GM19372 (cell line): ENCODE measurements around the gene GRWD1.

Experiments used
- ATAC-seq: cut with Tn5 transposase; IDR thresholded peaks from one replicate; pipeline ENCODE4 v1.9.1; 2021; ENCODE audit warnings: mild to moderate bottlenecking, low read depth, moderate library complexity; ENCODE audit not compliant: unreplicated experiment

Gene GRWD1

GRCh38 chr19:48455171-48455907 lies 9.6 kb downstream of the GRWD1 start, which contains the start of gene KCNJ14:
Gene KCNJ14 (plus strand): TSS chr19:48455574. CDS start chr19:48461725, 6,151 bp downstream.
- no peak for ATAC-seq

DNA sequence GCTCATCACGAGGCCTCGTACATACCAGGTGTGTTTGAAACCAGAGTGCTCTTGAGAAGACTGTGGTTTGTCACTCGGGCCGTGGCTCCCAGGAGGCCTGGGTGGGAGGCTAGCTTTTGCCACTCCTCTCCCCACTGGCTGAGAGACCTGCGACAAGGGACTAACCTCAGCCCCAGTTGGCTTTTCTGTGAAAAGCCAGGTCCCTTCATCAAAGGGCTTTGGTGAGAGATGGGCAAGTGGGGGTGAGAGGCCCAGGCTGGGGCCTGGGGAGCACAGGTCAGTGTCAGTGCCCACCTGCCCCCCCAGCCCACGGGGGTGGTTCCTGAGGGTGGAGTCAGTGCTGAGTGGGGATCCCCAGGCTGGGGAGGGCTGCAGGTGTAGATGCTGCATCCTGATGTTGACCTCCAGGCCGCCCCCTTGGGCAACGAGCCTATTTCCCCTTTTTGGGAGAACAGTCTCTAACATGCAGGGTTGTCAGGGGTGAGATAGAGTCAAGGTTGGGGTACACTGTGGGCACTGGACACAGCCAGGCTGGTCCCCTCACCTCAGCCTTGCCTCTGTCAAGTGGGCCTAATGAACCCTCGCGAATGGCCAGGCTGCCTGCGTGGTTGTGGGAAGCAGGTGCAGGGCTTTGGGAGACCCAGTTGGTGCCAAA lies 10.3 kb downstream of the GRWD1 start:
- ATAC-seq = no peak

- ATAC-seq = no peak
Measured at GRCh38 chr19:48456864-48457263, 11.1 kb downstream of the GRWD1 start.

- ATAC-seq = no peak
Measured at GRCh38 chr19:48458016-48458415, 12.2 kb downstream of the GRWD1 start.

DNA sequence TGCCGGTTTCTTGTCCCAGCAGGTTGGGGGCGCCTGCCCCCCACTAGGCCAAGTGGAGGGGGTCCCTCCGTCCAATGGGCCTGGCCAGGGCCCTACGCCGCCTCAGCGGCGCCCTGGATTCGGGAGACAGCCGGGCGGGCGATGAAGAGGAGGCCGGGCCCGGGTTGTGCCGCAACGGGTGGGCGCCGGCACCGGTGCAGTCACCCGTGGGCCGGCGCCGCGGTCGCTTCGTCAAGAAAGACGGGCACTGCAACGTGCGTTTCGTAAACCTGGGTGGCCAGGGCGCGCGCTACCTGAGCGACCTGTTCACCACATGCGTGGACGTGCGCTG lies 15.8 kb downstream of the GRWD1 start:
- no peak for ATAC-seq

DNA sequence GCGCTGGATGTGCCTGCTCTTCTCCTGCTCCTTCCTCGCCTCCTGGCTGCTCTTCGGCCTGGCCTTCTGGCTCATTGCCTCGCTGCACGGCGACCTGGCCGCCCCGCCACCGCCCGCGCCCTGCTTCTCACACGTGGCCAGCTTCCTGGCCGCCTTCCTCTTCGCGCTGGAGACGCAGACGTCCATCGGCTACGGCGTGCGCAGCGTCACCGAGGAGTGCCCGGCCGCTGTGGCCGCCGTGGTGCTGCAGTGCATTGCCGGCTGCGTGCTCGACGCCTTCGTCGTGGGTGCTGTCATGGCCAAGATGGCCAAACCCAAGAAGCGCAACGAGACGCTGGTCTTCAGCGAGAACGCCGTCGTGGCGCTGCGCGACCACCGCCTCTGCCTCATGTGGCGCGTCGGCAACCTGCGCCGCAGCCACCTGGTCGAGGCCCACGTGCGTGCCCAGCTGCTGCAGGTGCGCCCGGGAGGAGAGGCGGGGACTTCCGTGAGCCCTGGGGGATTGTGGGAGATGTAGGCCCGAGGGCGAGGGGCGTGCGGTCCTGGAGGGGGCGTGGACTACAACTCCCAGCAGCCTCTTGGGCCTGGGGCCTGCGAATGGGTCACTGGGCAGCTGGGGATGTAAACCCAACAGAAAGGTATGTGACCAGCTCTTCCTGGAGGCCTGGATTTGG lies 16.3 kb downstream of the GRWD1 start:
- ATAC-seq = no peak

DNA sequence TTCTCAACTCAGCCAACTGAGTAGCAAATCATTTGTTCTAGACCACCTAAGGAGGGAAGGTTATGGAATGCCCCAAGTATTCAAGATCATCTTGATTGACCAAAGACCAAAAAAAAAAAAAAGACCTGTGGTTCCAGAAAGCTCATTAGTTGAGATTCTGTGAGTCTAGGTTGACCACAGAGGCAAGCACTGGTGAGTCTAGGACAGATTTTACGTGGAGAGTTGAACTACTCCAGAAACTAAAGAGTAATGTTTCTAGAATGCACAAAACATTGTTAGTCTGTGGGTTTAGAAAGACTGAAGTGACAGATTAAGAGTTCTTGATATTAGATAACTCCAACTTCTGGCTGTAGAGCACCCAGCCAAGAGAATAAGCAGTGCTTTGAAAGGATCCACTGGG lies 19.4 kb downstream of the GRWD1 start:
- ATAC-seq = no peak

- ATAC-seq = no peak
Measured at GRCh38 chr19:48466561-48467325, 21.0 kb downstream of the GRWD1 start.

- peak; percentile 91 for ATAC-seq
Measured at GRCh38 chr19:48468772-48469288, 23.0 kb downstream of the GRWD1 start.

DNA sequence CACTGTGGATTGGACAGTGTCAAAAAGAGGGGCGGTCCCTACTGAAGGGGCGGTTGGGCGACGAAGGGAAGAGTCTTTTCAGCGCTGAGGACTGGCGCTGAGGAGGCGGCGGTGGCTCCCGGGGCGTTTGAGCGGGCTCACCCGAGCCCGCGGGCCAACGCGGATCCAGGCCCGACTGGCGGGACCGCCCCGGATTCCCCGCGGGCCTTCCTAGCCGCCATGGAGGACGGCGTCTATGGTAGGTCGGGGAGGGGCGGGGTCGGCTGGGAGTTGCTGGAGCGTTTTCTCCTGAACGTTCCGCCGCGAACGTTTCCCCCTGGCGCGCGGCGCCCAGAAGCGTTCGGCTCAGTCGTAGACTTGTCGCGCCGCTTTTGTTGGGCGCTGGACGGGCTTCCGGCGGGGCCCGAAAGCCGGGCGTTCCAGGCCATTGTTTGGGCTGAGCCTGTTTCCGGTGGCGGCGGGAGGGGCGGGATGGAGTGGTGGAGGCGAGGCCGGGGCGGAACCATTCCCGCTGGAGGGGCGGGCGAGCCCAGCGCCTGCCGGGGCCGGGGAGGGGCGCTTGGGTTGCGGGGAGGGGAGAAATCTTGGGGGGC lies 23.6 kb downstream of the GRWD1 start, which contains the start of gene CYTH2:
Gene CYTH2 (plus strand): TSS at position 81 of the 593 bp plus-strand sequence. CDS start 139 bp downstream, at position 220.
- ATAC-seq = peak; percentile 18

- ATAC-seq = no peak
Measured at GRCh38 chr19:48469934-48470680, 24.3 kb downstream of the GRWD1 start.

DNA sequence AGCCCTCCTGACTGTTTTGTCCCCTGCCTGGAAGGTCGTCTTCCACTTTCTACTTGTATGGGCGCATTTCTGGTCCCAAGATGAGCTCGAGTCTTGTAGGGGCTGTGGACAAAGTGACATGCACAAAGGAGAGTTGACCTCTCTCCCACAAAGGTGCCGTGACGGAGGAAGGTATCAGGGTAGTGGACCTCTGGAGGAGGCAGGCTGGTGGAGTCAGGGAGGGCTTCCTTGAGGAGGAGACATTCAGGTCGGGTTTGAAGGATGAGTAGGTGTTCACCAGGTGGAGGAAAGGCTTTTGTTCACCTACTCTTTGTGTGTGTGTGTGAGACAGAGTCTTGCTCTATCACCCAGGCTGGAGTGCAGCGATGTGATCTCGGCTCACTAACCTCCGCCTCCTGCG lies 25.1 kb downstream of the GRWD1 start:
- no peak for ATAC-seq

DNA sequence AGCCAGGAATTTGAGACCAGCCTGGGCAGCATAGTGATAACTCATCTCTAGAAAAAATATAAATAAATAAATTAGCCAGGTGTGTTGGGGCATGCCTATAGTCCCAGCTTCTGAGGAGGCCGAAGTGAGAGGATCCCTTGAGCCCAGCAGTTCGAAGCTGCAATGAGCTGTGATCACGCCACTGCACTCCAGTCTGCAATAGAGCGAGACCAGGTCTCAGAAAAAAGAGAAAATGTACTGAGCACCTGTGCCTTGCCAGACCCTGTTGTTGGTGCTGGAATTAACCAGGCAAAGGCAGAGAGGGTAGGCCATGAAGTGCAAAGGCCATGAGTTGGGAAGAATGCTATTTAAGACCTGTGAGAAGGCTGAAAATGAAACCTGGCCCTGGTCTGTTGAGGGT lies 26.1 kb downstream of the GRWD1 start:
- no peak for ATAC-seq

GRCh38 chr19:48473161-48473966 lies 27.6 kb downstream of the GRWD1 start:
- ATAC-seq = no peak

DNA sequence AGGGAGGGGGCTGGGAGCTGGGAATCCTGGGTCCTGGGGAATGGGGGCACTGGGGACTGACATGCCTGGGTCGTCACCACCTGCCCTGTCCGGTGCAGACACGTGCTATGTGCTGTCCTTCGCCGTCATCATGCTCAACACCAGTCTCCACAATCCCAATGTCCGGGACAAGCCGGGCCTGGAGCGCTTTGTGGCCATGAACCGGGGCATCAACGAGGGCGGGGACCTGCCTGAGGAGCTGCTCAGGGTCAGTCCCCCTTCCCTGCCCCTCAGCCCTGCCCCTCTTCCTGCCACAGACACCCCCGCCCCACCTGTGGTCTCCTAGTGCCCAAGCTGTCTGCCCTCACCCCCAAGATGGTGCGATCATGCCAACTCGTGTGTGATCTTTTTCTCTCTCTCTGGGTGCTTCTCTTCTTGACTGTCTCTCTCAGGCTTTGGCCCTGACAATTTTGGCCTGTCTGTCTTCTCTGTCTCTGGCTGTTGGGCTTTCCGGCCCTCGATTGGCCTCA lies 28.4 kb downstream of the GRWD1 start:
- ATAC-seq = no peak

DNA sequence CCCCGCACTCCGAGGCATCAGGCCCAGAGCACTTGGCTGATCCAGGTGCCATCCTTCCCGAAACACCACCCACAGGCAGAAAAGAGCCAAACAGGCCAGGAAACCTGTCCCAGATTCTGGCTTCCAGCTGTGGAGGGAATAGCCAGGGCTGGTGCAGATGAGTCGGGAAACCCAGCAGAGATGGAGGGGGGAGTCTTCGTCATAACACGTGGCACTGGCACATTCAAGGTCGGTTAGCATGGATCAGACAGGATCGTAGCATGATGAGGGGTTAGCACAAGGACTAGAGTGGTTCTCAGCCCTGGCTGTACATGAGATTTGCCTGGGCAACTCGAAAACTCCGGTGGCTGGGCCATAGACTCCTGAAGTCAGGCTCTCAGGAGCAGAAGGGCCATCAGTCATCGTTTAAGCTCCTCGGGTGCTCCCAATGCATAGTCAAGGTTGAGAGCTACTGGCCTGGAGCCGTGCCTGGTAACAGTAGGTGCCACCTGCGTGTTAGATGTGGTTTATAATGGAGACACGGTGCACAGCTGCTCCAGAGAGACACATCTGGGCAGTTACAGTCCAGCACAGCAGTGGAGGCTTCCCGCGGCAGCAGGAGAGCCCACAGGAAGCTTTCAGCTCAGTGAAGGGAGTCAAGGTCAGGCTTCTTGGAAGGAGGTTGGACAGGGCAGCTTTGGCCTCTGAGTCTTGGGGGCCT lies 29.7 kb downstream of the GRWD1 start:
- no peak for ATAC-seq

DNA sequence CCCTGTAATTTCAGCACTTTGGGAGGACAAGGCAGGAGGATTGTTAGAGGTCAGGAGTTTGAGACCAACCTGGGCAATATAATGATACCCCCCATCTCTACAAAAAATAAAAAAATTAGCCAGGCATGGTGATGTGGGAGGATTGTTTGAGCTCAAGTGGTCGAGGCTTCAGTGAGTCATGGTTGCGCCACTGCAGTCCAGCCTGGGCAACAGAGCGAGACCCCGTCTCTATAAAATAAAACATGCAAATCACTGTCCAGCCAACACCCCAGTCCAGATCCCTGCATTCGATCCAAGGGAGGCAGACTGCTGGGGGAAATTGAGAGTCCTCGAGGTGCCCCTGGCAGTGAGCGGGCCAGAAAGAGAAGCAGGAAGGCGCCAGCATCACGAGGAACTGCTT lies 30.4 kb downstream of the GRWD1 start:
- ATAC-seq = no peak
